Psoas muscle (tissue), 8 donors: Measurements from ENCODE around the gene SH3BP5. TPM values are rescaled to one million over a fixed set of nuclear protein-coding genes. Genes with fewer than 3 reads are reported as not detected.

ENCODE experiments used
- ATAC-seq, 4 donors: fragments of 200-7000 bp; cut with Tn5 transposase; one replicate each; pipeline ENCODE4 v1.9.1; 2020; ENCODE audit warnings: moderate library complexity in 3 of 4, mild to moderate bottlenecking in 2 of 4
- DNase-seq, 2 donors: peaks; one replicate each; pipeline ENCODE4 v3.0.0-alpha.2; 2020
- H3K27ac ChIP-seq: fragments of 200-600 bp; one replicate; pipeline ENCODE4 v1.8.0; 2022
- H3K27me3 ChIP-seq, 3 donors: fragments of 200-600 bp in 1 of 3; one replicate each; pipeline versions ENCODE4 v1.6.1 to v1.8.0; 2013 to 2022; ENCODE audit warnings: low read length in 2 of 3, mild to moderate bottlenecking in 2 of 3, moderate library complexity in 1 of 3; ENCODE audit not compliant: insufficient read depth in 3 of 3
- H3K36me3 ChIP-seq, 2 donors: fragments of 200-600 bp in 1 of 2; one replicate each; pipeline versions ENCODE4 v1.6.1 to v1.8.0; 2013 to 2022; ENCODE audit warnings: low read depth in 1 of 2, mild to moderate bottlenecking in 1 of 2, moderate library complexity in 1 of 2; ENCODE audit not compliant: insufficient read depth in 1 of 2
- H3K4me1 ChIP-seq: fragments of 200-600 bp; one replicate; pipeline ENCODE4 v1.8.0; 2022
- H3K4me3 ChIP-seq: fragments of 200-600 bp; one replicate; pipeline ENCODE4 v1.8.0; 2022; ENCODE audit warnings: mild to moderate bottlenecking
- H3K9me3 ChIP-seq: fragments of 200-600 bp; one replicate; pipeline ENCODE4 v1.8.0; 2022
- CTCF ChIP-seq: fragments of 200-600 bp; IDR thresholded peaks from one replicate; pipeline ENCODE4 v1.8.0; 2022; ENCODE audit warnings: antibody characterized with exemption
- WGBS, 3 donors: extraction: QIAGEN DNeasy Blood & Tissue Kit; methylation state at CpG; one replicate each; pipeline versions ENCODE4 v1.1.6 to v1.1.7; 2013; 5-methylcytosine and 5-hydroxymethylcytosine counted together
- intact Hi-C, 2 donors: fragments of 100-400 bp; cut with DNase I; formaldehyde crosslinking; loops; one replicate each; pipeline versions ENCODE4 v1.11.0 to v1.14.2; 2022
- polyA plus RNA-seq, 3 donors: library from polyadenylated mRNA; stranded (reverse); fragments of 200-250 nt; gene quantifications; one replicate each; pipeline ENCODE4 v1.2.3, GENCODE V29; 2013
- total RNA-seq, 4 donors: library from RNA; stranded (reverse); fragmentation: NEBNext Ultra II Directional in 2 of 4; extraction: Animal tissue kit (Norgen Biotek cat#: 25700) in 2 of 4; gene quantifications; one replicate each; pipeline versions ENCODE4 v1.2.1 to v1.2.4, GENCODE V29; 2021 to 2023
- donor health status: healthy with polysubstance abuse.
- donor health status: DM: no; HTN: no; CAD: no; lungs with moderate emphysema.
- donor health status: Bipolar disorder and iron deficiency.
- donor health status: healthy.
- donor health status: DM: yes; HTN: yes; CAD: no.
- donor health status: DM: no; HTN: no; CAD: no.
- donor health status: DM: no; HTN: no; CAD: no.
- donor health status: DM: yes; HTN: yes; CAD: no.

The SH3BP5 gene
- total and polyA plus RNA-seq, 7 donors = 14.4 to 63.0 (median 42.8) TPM

- no peaks in the 10 kb centered on the region for H3K27me3 ChIP-seq
- no peaks in the 10 kb centered on the region for H3K9me3 ChIP-seq
- no peak overlapping the region for H3K27ac ChIP-seq
- DNase-seq = no peak
- 70 to 89% (median 87%) methylated on average over 4 of the region's 4 CpGs for WGBS, 3 donors
- intact Hi-C loops = no loop called here
- peaks cover 0 to 5% of the 10 kb centered on the region in 2 donors for H3K36me3 ChIP-seq
- TF ChIP-seq CTCF = no peak
- ATAC-seq = no peak
- H3K4me3 ChIP-seq = no peak overlapping the region
- peaks cover 30% of the 10 kb centered on the region for H3K4me1 ChIP-seq
Measured at GRCh38 chr3:15313461-15313860, 18.9 kb downstream of the SH3BP5 start.

- no peaks in the 10 kb centered on the region for H3K9me3 ChIP-seq
- ATAC-seq (no peak), DNase-seq (no peak)
- WGBS, 3 donors = 45 to 50% (median 47%) methylated on average over 2 of the region's 2 CpGs
- H3K4me3 ChIP-seq = no peak overlapping the region
- peaks cover 0 to 5% of the 10 kb centered on the region in 2 donors for H3K36me3 ChIP-seq
- no peak for TF ChIP-seq CTCF
- peaks cover 25% of the 10 kb centered on the region for H3K4me1 ChIP-seq
- intact Hi-C loops = no loop called here
- no peak overlapping the region for H3K27ac ChIP-seq
- H3K27me3 ChIP-seq = no peaks in the 10 kb centered on the region
Measured at GRCh38 chr3:15312550-15312949, 19.8 kb downstream of the SH3BP5 start.

- Histone ChIP-seq H3K9me3 (no peaks in the 10 kb centered on the region), H3K4me3 (no peak overlapping the region), H3K36me3 (peaks cover 0 to 5% of the 10 kb centered on the region in 2 donors), H3K27ac (no peak overlapping the region), H3K27me3 (no peaks in the 10 kb centered on the region), H3K4me1 (peaks cover 22% of the 10 kb centered on the region)
- no peak for TF ChIP-seq CTCF
- intact Hi-C loops = no loop called here
- no peak for ATAC-seq
- 80 to 83% (median 81%) methylated on average over 6 of the region's 6 CpGs for WGBS, 3 donors
- no peak for DNase-seq
Measured at GRCh38 chr3:15310491-15311370, 21.7 kb downstream of the SH3BP5 start.

- H3K9me3 ChIP-seq = no peaks in the 10 kb centered on the region
- H3K4me1 ChIP-seq = peaks cover 13% of the 10 kb centered on the region
- H3K36me3 ChIP-seq = peaks cover 0 to 5% of the 10 kb centered on the region in 2 donors
- 71 to 77% (median 74%) methylated on average over 6 of the region's 6 CpGs for WGBS, 3 donors
- no peak overlapping the region for H3K4me3 ChIP-seq
- intact Hi-C loops = no loop called here
- no peaks in the 10 kb centered on the region for H3K27me3 ChIP-seq
- ATAC-seq (no peak), DNase-seq (no peak)
- H3K27ac ChIP-seq = no peak overlapping the region
- no peak for TF ChIP-seq CTCF
Measured at GRCh38 chr3:15309662-15310335, 22.6 kb downstream of the SH3BP5 start.
